ENCODE measurements around the gene SSC5D.

Gene SSC5D

DNA sequence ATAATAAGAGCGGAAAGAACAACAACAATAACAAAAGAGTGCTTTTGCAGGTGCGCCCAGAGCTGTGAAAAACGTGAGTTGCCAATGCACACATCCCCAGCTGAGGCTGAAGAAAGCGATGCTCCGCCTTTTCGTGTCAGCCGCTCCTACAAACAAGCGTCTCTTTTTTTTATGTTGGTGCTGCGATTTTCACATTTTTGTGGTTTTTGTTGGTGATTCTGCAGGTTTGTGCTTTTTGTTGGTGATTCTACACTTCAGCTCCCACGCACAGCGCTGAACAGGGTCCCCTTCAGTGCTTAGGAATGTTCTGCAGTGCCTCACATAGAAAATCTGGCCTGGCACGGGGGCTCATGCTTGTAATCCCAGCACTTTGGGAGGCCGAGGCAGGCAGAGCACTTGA is 64.4 kb downstream of the SSC5D start:
- no peak for DNase-seq (ENCODE audit: low read depth in 2 of 3, low spot score in 2 of 3)

DNA sequence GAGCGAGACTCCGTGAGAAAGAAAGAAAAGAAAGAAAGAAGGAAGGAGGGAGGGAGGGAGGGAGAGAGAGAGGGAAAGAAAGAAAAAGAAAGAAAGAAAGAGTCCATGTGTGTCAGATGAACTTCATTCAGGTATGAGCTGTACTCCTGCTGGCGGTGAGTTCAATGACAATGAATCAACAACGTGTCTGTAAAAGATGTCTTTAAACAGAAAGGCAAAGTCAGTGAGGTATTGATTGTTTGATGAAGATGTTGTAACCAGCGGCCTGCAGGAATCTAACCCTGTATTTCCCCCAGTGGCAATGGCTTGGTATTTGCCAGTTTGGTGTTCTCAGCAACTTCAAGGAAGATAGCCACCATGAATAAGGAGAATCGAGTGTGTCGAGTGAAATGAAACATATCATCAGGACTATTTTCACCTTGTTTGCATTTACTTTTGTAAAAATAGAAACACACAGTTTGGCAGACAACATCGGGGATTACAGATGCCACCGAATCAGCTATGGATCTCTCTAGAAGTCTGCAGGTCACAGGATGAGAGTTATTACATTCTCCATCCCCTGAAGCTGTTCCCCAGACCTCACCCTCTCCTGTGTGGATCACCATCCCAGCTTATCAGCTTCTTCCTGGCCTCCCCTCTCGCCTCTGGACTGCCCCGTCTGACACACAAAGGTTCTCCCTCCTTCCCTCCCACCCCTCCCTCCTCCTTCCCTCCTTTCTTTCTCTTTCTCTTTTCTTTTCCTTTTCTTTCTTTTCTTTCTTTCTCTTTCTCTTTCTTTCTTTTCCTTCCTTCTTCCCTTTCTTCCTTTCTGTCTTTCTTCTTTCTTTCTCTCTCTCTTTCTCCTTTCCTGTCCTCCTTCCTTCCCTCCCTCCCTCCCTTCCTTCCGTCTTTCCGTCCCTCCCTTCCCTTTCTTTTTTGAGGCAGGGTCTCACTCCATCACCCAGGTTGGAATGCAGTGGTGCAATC is 65.3 kb downstream of the SSC5D start:
- no peak for DNase-seq (ENCODE audit: low read depth in 2 of 3, low spot score in 2 of 3)

DNA sequence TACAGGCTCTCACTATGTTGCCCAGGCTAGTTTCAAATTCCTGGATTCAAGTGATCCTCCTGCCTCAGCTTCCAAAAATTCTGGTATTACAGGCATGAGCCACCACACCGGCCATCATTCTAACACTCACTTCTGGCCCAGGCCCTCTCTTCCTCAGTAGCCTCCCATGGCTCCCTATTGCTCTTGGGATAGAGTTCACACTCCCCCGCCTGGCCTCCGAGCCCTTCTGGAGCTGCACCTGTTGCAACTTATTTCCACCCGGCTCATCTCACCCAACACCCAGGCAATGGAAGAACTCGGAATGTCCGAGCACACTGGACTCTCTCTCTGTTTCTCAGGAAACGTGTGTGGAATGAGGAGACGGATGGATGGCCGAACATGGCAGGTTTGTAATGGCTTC is 66.1 kb downstream of the SSC5D start:
- DNase-seq (ENCODE audit: low read depth in 2 of 3, low spot score in 2 of 3) = no peak

DNA sequence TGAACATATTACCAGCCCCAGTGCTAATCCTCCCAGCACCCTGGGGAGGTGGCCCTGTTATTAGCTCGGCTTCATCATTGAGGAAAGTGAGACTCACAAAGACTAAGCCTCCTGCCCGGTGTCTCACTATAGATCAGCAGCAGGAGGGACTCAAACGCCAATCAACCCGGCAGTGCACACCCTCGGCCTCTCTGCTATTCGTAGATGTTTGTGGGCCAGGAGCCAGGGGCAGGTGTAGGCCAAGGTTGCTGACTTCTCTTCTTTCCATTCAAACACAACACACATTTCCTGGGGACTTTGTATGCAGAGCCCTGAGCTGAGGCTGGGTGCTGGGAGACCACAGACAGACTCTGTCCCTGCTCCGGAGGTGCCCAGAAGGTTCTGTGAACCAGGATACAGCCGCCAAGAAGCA is 66.5 kb downstream of the SSC5D start:
- DNase-seq (ENCODE audit: low read depth in 2 of 3, low spot score in 2 of 3) = no peak

GRCh38 chr19:55559684-55560083 is 71.4 kb downstream of the SSC5D start:
- no peak for DNase-seq (ENCODE audit: low read depth in 2 of 3, low spot score in 2 of 3)

DNA sequence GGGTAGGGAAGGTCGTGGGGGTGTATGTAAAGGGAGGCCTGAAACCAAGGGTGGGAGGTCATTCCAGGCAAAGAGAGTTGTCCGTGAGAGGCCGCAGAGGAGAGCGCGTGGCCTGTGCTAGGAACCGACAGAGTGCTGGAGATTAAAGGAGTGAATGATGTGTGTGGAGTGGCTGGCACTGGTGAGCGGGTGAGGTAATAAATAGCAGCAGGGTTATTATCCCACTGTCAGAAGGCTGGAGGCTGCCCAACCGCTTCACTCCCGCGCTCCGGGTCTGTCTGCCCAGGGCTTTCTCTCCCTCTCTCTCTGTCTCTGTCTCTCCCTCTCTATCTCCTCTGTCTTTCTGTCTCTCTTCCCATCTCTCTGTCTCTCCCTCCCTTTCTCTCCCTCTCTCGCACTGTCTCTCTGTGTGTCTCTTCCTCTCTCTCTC is 75.0 kb downstream of the SSC5D start:
- no peak for DNase-seq (ENCODE audit: low read depth in 2 of 3, low spot score in 2 of 3)

DNA sequence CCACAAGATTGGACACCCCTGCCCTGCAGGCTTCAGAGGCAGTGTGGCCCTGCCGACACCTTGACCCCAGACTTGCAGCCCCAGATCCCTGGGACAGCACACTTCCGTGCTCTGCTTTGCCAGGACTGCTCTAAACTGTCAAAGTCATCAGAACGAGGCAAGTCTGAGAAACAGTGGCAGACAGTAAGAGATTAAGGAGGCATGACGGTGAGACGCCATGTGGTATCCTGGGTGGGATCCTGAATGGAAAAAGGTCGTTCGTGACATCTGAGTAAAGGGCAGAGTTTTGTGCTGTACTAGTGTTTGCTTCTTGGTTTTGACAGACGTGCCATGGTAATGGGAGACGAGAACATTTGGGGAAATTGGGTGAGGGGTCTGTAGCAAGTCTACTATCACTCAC is 78.6 kb downstream of the SSC5D start:
- no peak for DNase-seq (ENCODE audit: low read depth in 2 of 3, low spot score in 2 of 3)

- DNase-seq (ENCODE audit: low read depth in 2 of 3, low spot score in 2 of 3) = no peak
Observed at GRCh38 chr19:55567708-55568328, 79.6 kb downstream of the SSC5D start.

Measured in activated CD8-positive, alpha-beta memory T cell treated with anti-CD3 and anti-CD28 coated beads for 48 hours (primary cell).